Right atrium auricular region (tissue), 2 donors: ENCODE data around the gene TCN1. TPM values are rescaled to one million over a fixed set of nuclear protein-coding genes. Genes with fewer than 3 reads are reported as not detected.

Source experiments
- DNase-seq: peaks from one replicate; pipeline ENCODE4 v3.0.0-alpha.2; 2019; ENCODE audit warnings: low spot score
- H3K27ac ChIP-seq, 2 donors: fragments of 200-600 bp; sonication (generic); 1 replicate in 1 of 2; 2 replicates in 1 of 2; pipeline ENCODE4 v1.5.1; 2016 to 2019
- H3K27me3 ChIP-seq, 2 donors: fragments of 200-600 bp; sonication (generic); one replicate each; pipeline versions ENCODE4 v1.5.1 to v1.6.0; 2017 to 2019
- H3K36me3 ChIP-seq: fragments of 200-600 bp; sonication (generic); one replicate; pipeline ENCODE4 v1.5.1; 2016
- H3K4me1 ChIP-seq, 2 donors: fragments of 200-600 bp; sonication (generic); one replicate each; pipeline versions ENCODE4 v1.5.1 to v1.6.0; 2017 to 2019
- H3K4me3 ChIP-seq, 2 donors: fragments of 200-600 bp; sonication (generic); 1 replicate in 1 of 2; 2 replicates in 1 of 2; pipeline ENCODE4 v1.5.1; 2017 to 2019; ENCODE audit warnings: mild to moderate bottlenecking in 1 of 2, moderate library complexity in 1 of 2
- H3K9me3 ChIP-seq, 2 donors: fragments of 200-600 bp; sonication (generic); one replicate each; pipeline ENCODE4 v1.5.1; 2019
- total RNA-seq, 2 donors: library from RNA; depleted of rRNA; stranded (reverse); fragments of >200 nt; gene quantifications; one replicate each; pipeline ENCODE4 v1.1.0, GENCODE V29; 2016
- TF ChIP-seq, protein P1 (sequence below), 2 donors: fragments of 200-600 bp; sonication (generic); IDR thresholded peaks; one replicate each; pipeline ENCODE4 v1.5.1; 2019; ENCODE audit warnings: antibody characterized with exemption in 2 of 2

The TCN1 gene
- total RNA-seq, 2 donors from 2014 or later, result not detected

GRCh38 chr11:59878575-59878974, 12.3 kb upstream of the TCN1 start, which contains the start of gene OOSP3:
Gene OOSP3 (plus strand): TSS chr11:59878782. CDS start chr11:59878809, 27 bp downstream.
- no peaks in the 10 kb centered on the region for H3K9me3 ChIP-seq
- H3K36me3 ChIP-seq, result no peaks in the 10 kb centered on the region
- TF ChIP-seq, protein P1, sequence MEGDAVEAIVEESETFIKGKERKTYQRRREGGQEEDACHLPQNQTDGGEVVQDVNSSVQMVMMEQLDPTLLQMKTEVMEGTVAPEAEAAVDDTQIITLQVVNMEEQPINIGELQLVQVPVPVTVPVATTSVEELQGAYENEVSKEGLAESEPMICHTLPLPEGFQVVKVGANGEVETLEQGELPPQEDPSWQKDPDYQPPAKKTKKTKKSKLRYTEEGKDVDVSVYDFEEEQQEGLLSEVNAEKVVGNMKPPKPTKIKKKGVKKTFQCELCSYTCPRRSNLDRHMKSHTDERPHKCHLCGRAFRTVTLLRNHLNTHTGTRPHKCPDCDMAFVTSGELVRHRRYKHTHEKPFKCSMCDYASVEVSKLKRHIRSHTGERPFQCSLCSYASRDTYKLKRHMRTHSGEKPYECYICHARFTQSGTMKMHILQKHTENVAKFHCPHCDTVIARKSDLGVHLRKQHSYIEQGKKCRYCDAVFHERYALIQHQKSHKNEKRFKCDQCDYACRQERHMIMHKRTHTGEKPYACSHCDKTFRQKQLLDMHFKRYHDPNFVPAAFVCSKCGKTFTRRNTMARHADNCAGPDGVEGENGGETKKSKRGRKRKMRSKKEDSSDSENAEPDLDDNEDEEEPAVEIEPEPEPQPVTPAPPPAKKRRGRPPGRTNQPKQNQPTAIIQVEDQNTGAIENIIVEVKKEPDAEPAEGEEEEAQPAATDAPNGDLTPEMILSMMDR (IDR thresholded peaks at IDR 0.05), result no peak
- no peak within 1 kb of the TSS for H3K4me3 ChIP-seq
- no peaks in the 10 kb centered on the region for H3K27me3 ChIP-seq
- H3K27ac ChIP-seq, result no peak within 1 kb of the TSS
- no peak for DNase-seq
- H3K4me1 ChIP-seq, result no peaks in the 10 kb centered on the region

DNA sequence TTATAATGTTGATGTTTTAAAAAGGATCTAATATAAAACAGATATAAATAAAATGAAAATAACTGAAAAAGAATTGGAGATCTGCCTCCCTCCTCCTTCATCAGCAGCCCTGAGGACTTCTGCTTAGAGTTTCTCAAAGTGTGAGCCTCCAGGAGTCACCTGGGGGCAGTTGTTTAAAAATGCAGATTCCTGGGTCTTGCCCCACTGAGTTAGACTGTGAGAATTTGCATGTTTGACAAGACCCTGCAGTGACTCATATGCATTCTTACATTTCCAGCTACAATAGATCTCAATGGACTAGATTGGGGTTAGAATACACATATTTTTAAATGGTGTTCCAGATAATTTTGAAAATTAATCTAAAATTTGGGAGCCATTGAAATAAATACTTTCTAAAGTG, 11.5 kb upstream of the TCN1 start:
- H3K4me1 ChIP-seq, result no peaks in the 10 kb centered on the region
- no peak overlapping the region for H3K4me3 ChIP-seq
- no peak overlapping the region for H3K27ac ChIP-seq
- no peaks in the 10 kb centered on the region for H3K36me3 ChIP-seq
- no peak for DNase-seq
- TF ChIP-seq, protein P1 (IDR thresholded peaks at IDR 0.05), result no peak
- H3K27me3 ChIP-seq, result no peaks in the 10 kb centered on the region
- no peaks in the 10 kb centered on the region for H3K9me3 ChIP-seq

DNA sequence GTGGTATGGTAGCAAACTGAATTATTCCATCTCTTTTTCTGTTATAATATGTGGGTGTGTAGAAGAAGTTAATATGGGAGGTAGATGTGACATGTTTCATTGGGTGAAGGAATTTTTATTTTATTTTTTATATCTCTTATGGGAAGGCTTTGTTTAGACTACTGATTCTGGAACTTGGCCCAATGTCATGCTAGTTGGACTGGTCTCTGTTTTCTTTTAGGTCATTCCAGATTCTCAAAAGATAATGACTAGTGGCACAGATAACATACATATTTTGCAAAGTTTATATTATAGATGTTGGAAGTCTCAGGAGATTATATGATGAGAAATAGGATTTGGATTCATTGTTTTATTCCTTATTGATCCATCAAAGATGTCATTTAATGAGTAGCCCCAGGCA, 11.0 kb upstream of the TCN1 start:
- Histone ChIP-seq H3K27ac (no peak overlapping the region), H3K27me3 (no peaks in the 10 kb centered on the region), H3K9me3 (no peaks in the 10 kb centered on the region), H3K36me3 (no peaks in the 10 kb centered on the region), H3K4me3 (no peak overlapping the region), H3K4me1 (no peaks in the 10 kb centered on the region)
- DNase-seq, result no peak
- TF ChIP-seq, protein P1 (IDR thresholded peaks at IDR 0.05), result no peak

DNA sequence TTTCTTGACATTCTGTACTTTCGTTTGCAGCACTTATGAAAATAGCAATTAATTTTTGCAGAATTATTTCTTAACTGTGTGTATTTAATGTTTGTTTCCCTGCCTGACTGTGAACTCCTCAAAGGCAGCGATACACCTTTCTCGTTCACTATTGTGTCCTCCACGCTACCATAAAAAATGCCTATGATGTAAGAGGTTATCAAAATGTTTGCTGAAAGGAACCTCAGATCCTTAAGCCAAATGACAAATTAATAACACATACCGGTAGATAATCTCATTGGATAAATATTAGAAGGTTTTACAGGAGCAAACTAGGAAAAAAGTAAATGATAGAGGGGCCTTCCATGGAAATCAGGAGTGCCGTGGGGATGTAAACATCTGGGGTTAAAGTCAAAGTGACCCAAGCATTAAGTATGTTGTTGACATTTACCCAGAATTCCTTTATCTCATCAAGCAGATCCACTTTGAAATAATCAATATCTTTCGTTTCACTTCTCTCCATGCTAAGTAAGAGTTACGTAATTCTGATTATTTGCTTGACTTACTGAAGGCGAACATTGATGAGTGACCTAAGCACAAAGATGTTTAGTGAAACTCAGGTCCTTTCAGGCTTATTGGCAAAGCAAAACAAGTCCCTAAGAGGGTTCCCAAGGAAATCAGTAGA, 9.7 kb upstream of the TCN1 start:
- DNase-seq, result no peak
- Histone ChIP-seq H3K27ac (no peak overlapping the region), H3K9me3 (peaks cover 0 to under 1% of the 10 kb centered on the region in 2 donors), H3K4me1 (no peaks in the 10 kb centered on the region), H3K36me3 (no peaks in the 10 kb centered on the region), H3K4me3 (no peak overlapping the region), H3K27me3 (no peaks in the 10 kb centered on the region)
- TF ChIP-seq, protein P1 (IDR thresholded peaks at IDR 0.05), result no peak

- Histone ChIP-seq H3K4me3 (no peak overlapping the region), H3K36me3 (no peaks in the 10 kb centered on the region), H3K27me3 (no peaks in the 10 kb centered on the region), H3K4me1 (no peaks in the 10 kb centered on the region), H3K9me3 (peaks cover 0 to 11% of the 10 kb centered on the region in 2 donors), H3K27ac (no peak overlapping the region)
- no peak for DNase-seq
- TF ChIP-seq, protein P1 (IDR thresholded peaks at IDR 0.05), result no peak
Observed at GRCh38 chr11:59872076-59872475, 5.8 kb upstream of the TCN1 start.

- H3K36me3 ChIP-seq, result no peaks in the 10 kb centered on the region
- H3K4me1 ChIP-seq, result no peaks in the 10 kb centered on the region
- no peak overlapping the region for H3K27ac ChIP-seq
- no peak overlapping the region for H3K4me3 ChIP-seq
- no peaks in the 10 kb centered on the region for H3K27me3 ChIP-seq
- DNase-seq, result no peak
- H3K9me3 ChIP-seq, result peaks cover 0 to 11% of the 10 kb centered on the region in 2 donors
- TF ChIP-seq, protein P1 (IDR thresholded peaks at IDR 0.05), result no peak
Observed at GRCh38 chr11:59867946-59868345, 1.7 kb upstream of the TCN1 start.
